LNCAP (cell line): Measurements from ENCODE around the gene PELI1.

Experiments used
- TF ChIP-seq, protein P1 (sequence below): fragments of 450-650 bp; IDR thresholded peaks from 2 replicates; pipeline ENCODE4 v1.5.1; 2017; ENCODE audit warnings: mild to moderate bottlenecking

PELI1 gene

DNA sequence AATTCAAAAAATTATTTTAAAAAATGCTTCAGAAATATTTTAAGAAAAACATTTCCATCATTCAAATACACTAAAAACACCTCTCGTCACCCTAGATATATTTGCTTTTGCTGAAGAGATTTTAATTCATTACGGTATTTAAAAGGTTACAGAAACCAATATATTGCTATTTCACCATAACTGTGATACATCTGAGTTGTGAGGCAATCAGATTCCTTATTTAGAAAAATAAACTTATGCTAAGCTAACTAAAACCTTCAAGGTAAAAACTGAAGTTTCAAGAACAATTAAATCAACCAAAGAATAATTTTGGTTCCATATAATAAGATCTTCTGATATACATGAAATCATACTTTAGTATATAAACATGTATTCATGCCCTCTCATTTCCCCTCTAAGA lies 32.8 kb downstream of the PELI1 start:
- TF ChIP-seq, protein P1, sequence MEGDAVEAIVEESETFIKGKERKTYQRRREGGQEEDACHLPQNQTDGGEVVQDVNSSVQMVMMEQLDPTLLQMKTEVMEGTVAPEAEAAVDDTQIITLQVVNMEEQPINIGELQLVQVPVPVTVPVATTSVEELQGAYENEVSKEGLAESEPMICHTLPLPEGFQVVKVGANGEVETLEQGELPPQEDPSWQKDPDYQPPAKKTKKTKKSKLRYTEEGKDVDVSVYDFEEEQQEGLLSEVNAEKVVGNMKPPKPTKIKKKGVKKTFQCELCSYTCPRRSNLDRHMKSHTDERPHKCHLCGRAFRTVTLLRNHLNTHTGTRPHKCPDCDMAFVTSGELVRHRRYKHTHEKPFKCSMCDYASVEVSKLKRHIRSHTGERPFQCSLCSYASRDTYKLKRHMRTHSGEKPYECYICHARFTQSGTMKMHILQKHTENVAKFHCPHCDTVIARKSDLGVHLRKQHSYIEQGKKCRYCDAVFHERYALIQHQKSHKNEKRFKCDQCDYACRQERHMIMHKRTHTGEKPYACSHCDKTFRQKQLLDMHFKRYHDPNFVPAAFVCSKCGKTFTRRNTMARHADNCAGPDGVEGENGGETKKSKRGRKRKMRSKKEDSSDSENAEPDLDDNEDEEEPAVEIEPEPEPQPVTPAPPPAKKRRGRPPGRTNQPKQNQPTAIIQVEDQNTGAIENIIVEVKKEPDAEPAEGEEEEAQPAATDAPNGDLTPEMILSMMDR, result no peak

DNA sequence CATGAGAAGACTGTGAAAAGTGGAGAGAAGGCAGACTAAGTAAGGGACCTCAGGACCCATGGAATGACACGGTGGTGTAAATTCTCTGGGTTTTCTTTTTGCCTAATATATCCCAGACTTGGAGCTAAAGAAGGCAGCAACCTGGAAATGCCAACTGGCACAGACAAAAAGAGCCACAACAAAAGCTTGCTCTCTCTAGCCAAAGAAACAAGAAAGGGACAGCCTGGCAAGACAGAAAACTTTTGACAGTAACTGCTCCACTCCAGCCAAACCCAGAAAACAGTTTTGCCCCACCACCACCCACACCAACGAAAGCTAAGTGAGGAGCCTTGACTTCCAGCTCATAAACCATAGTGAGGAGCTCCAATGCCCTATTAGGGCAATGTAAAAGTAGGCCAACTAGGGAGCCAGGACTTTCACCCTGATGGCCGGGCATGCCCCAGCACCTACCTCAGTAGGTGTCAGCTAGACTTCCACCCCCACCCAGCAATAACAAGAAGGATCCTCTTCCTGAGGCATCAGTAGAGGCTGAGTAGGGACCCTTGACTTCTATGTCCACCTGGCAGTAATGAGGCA lies 35.5 kb downstream of the PELI1 start:
- TF ChIP-seq, protein P1, result no peak

DNA sequence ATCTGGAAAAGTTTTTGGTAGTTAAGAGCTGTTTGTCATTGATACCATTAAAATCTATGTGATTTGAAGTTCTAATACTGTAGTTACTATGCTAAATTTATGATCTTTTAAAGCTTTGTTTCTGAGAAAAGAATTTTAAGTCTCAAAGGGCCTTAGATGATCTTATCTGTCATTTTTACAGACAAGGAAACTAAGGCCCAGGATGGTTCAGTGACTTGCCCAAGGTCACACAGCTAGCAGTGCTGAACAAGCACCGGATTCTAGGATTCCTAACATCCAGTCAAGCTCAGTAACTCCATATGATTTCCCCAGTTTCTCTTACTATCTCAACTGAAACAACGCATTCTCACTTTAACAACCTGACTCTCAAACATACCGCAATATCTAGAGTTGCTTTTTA lies 37.7 kb downstream of the PELI1 start:
- TF ChIP-seq, protein P1, result no peak

DNA sequence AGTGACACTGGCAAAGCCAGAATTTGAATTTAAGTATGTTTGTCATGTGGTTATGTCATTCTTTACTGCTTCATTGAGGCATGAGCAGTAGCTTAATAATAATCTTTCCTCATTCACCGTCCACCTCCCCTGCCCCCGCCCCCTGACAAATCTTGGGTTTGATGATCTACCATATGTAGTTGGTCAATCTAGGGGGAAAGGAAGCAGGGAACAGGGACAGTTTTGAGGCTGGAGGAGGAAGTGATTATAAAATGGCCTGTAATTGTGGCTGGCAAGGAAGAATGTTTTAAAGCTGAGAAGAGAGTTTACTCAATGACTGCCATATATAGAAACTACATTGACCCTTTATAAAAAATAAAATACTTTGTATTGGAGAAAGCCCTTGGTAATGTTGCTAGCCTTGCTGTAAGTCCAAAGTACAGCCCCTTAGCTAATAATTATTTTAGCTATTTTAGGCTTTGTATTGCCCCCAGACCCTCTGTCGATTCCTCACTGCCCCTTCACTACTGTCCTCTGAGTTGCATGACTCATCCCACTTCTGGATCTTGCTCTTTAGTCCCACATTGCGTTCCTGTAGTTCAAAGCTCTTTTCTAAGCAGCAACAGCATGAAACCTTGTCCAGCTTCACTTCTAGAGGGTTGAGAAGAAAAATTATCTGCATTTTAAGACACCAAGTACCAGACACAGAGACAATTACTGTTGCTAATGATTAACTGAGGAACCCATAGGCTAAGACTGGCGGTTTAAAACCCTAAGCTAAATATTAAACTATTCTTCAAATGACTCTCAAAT lies 38.4 kb downstream of the PELI1 start:
- TF ChIP-seq, protein P1, result no peak

DNA sequence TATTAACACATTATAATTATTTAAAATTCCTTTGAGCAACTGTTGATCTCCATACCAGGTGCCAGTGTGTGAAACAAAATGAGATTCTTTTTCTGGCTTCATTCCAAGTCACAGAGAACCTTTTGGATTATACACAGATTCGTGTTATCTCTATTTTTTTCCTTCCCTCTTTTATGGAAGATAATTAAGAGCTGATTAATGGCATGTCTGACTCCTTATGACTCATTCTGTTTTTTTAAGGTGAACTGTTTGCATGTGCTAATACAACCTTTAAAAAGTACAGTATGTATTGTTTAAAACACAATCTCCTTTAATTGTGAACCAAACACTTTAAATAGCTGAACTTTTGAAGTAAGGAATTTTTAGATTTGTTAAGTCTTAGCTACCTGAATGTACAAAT lies 39.3 kb downstream of the PELI1 start:
- TF ChIP-seq, protein P1, result no peak

DNA sequence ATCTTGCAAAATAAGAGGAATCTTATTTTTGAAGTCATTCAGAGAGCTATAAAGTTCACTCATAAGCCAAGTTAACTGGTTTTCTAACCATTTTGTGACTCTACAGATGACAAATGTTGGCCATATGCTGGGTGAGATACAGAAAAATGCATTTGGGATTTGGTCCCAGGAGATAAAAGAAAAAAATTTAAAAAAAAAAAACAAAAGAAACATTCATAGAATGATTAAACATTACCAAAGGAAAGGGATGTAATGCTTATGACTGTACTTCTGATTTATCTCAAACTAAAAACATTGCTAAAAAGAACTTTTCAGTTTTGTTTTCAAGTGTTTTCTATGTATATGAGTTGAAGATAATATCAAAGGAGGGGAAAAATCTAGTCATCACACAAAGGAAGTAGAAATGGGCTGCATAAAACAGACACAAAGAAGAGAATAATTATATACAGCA lies 43.1 kb downstream of the PELI1 start:
- TF ChIP-seq, protein P1, result no peak

DNA sequence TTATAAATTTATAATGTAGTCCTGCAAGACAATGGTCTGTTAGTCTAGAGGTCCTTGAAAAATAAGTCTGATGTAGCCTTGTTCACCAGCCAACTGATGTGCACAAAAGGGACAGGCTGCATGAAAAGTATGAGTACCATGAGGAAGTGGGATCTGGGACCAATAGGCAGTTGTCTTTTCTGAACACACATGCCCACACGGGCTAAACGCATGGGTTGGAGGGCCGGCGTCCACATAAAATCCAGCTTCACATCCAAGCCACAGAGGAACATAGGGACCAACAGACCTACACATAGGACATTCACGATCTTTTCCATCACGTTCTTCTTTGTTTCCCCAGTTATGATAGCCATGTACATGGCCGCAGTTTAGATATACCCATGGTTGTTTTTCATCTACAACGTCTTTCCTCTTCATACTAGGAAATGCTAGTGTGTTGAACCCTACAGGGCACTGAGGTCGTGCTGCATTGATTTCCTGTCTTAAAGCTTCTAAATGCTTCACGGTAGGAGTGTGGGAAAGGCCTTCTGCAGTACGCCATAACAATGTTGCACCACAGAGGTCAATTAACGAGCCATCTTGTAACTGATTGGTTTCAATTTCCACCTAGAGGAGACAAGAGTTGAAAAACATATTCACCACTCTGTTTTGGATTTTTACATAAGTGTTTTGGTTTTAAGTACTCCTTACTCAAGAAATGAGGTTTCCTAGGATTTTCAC lies 49.4 kb downstream of the PELI1 start:
- TF ChIP-seq, protein P1, result no peak
